OCI-LY3 (cell line): ENCODE measurements around the gene NTSR2.

Experiments used
- EZH2phosphoT487 ChIP-seq: fragments of 200-600 bp; shearing (Covaris generic); IDR thresholded peaks from 2 replicates; pipeline ENCODE4 v1.6.1; 2018; ENCODE audit warnings: antibody characterized with exemption, mixed run types, low read depth
- TF ChIP-seq, protein P1 (sequence below): fragments of 200-600, 300-600 bp; sonication (generic); IDR thresholded peaks from 2 replicates; pipeline ENCODE4 v1.5.1; 2014; ENCODE audit warnings: antibody characterized with exemption, low read length, low read depth

DNA sequence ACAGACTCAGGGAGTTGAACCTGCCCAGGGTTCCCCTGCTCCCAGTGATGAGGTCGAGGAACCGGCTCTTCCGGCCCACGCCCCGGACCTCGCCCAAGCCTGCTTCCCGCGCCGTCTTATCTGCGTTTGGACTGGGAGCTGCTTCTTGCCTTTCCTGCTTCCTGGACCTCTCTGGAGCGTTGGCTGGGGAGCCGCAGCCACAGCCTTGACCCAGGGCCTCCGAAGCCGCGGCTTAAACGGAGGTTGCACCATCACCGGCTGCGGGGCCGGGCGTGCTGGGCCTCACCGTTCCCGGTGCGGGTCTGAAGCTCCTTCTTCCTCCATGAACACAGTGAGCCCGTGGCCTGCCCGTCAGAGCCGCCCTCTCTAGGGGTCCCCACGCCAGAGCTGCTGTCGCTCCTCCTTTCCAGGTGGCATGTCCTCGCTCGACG is 13.3 kb downstream of the NTSR2 start:
- TF ChIP-seq, protein P1, sequence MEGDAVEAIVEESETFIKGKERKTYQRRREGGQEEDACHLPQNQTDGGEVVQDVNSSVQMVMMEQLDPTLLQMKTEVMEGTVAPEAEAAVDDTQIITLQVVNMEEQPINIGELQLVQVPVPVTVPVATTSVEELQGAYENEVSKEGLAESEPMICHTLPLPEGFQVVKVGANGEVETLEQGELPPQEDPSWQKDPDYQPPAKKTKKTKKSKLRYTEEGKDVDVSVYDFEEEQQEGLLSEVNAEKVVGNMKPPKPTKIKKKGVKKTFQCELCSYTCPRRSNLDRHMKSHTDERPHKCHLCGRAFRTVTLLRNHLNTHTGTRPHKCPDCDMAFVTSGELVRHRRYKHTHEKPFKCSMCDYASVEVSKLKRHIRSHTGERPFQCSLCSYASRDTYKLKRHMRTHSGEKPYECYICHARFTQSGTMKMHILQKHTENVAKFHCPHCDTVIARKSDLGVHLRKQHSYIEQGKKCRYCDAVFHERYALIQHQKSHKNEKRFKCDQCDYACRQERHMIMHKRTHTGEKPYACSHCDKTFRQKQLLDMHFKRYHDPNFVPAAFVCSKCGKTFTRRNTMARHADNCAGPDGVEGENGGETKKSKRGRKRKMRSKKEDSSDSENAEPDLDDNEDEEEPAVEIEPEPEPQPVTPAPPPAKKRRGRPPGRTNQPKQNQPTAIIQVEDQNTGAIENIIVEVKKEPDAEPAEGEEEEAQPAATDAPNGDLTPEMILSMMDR = no peak
- no peak for TF ChIP-seq EZH2phosphoT487
